Gastrocnemius medialis (tissue), 4 donors: ENCODE measurements around the gene HNRNPA2B1. TPM values are rescaled to one million over a fixed set of nuclear protein-coding genes. Genes with fewer than 3 reads are reported as not detected.
A peak's percentile ranks its signal among the peaks of the same experiment; 100 is the strongest.
"Not testable (repeated sequence)": the region's sequence is repeated elsewhere in the genome, so short reads cannot be mapped to it uniquely, and the experiment has no call there.

Source experiments
- ATAC-seq, 2 donors: fragments of 150-250 bp; one replicate each; pipeline ENCODE4 v1.9.1; 2016
- DNase-seq, 2 donors: peaks; one replicate each; pipeline ENCODE4 v3.0.0-alpha.2; 2019
- H3K27ac ChIP-seq, 4 donors: fragments of 200-600 bp; sonication (generic); 1 replicate in 1 of 4; 2 replicates in 3 of 4; pipeline ENCODE4 v1.5.1; 2016 to 2018; ENCODE audit warnings: mild to moderate bottlenecking in 2 of 4, moderate library complexity in 1 of 4
- H3K27me3 ChIP-seq, 3 donors: fragments of 200-600 bp; sonication (generic) in 2 of 3; 1 replicate in 1 of 3; 2 replicates in 2 of 3; pipeline versions ENCODE4 v1.5.1 to v1.6.0; 2016 to 2019; ENCODE audit warnings: mild to moderate bottlenecking in 1 of 3, moderate library complexity in 1 of 3
- H3K36me3 ChIP-seq, 2 donors: fragments of 200-600 bp; sonication (generic) in 1 of 2; one replicate each; pipeline ENCODE4 v1.5.1; 2017 to 2018
- H3K4me1 ChIP-seq, 2 donors: fragments of 200-600 bp; sonication (generic) in 1 of 2; one replicate each; pipeline ENCODE4 v1.5.1; 2016 to 2017; ENCODE audit warnings: mild to moderate bottlenecking in 2 of 2
- H3K4me3 ChIP-seq, 4 donors: fragments of 200-600 bp; sonication (generic) in 3 of 4; 1 replicate in 1 of 4; 2 replicates in 3 of 4; pipeline ENCODE4 v1.5.1; 2016 to 2019; ENCODE audit warnings: mild to moderate bottlenecking in 2 of 4
- H3K9me3 ChIP-seq, 3 donors: fragments of 200-600 bp; sonication (generic) in 2 of 3; 1 replicate in 1 of 3; 2 replicates in 2 of 3; pipeline ENCODE4 v1.5.1; 2016 to 2019
- POLR2A ChIP-seq, 2 donors: fragments of 450-650 bp; IDR thresholded peaks; one replicate each; pipeline ENCODE4 v1.6.1; 2017; ENCODE audit warnings: antibody characterized with exemption in 2 of 2, mild to moderate bottlenecking in 2 of 2, moderate library complexity in 2 of 2
- in situ Hi-C, 4 donors: fragments of 200-750 bp; cut with MboI; loops; one replicate each; pipeline versions ENCODE4 v1.15.0 to v1.8.0; 2017; ENCODE audit warnings: low sequenced_read_pairs in 4 of 4
- intact Hi-C: fragments of 100-400 bp; cut with DNase I; formaldehyde crosslinking; loops from one replicate; pipeline ENCODE4 v1.15.1; 2023; ENCODE audit warnings: low total_unique reads
- total RNA-seq, 4 donors: library from RNA; depleted of rRNA; stranded (reverse); fragments of >200 nt; gene quantifications; one replicate each; pipeline versions ENCODE4 v1.1.0 to v1.2.3, GENCODE V29; 2016
- TF ChIP-seq, protein P1 (sequence below), 5 experiments: fragments of 450-650 bp in 3 of 5; fragments of 200-600 bp in 2 of 5; sonication (generic) in 2 of 5; IDR thresholded peaks in 4 of 5; conservative IDR thresholded peaks in 1 of 5; 1 replicate in 4 of 5; 2 replicates in 1 of 5; pipeline ENCODE4 v1.5.1; 2016 to 2019; ENCODE audit warnings: antibody characterized with exemption in 5 of 5, mild to moderate bottlenecking in 3 of 5, moderate library complexity in 3 of 5

HNRNPA2B1 gene
- total RNA-seq, 4 donors from 2014 or later = 155 to 242 (median 166) TPM

- peaks cover 50 to 54% of the 10 kb centered on the region in 2 donors for H3K4me1 ChIP-seq
- ATAC-seq (no peak), DNase-seq (no peak)
- peaks cover 2 to 52% of the 10 kb centered on the region in 2 donors for H3K36me3 ChIP-seq
- intact Hi-C loops (loop anchor here (10.0 kb wide), 1 partner anchor 103 kb away; no protein-coding TSS in a partner anchor), in situ Hi-C loops (loop anchor here in 3 of 4 donors (10.0 to 25.0 kb wide), 4 partner anchors 103 to 990 kb away; partner anchors contain the start of gene HOXA11 (in 2 of the 3))
- H3K9me3 ChIP-seq = no peaks in the 10 kb centered on the region
- H3K27ac ChIP-seq = peak overlapping the region; percentile 97 to 100 (median 98)
- H3K27me3 ChIP-seq = no peaks in the 10 kb centered on the region
- peak overlapping the region; percentile 79 to 98 (median 94) for H3K4me3 ChIP-seq
- TF ChIP-seq POLR2A (IDR thresholded peaks at IDR 0.05) = no peak
- TF ChIP-seq, protein P1, sequence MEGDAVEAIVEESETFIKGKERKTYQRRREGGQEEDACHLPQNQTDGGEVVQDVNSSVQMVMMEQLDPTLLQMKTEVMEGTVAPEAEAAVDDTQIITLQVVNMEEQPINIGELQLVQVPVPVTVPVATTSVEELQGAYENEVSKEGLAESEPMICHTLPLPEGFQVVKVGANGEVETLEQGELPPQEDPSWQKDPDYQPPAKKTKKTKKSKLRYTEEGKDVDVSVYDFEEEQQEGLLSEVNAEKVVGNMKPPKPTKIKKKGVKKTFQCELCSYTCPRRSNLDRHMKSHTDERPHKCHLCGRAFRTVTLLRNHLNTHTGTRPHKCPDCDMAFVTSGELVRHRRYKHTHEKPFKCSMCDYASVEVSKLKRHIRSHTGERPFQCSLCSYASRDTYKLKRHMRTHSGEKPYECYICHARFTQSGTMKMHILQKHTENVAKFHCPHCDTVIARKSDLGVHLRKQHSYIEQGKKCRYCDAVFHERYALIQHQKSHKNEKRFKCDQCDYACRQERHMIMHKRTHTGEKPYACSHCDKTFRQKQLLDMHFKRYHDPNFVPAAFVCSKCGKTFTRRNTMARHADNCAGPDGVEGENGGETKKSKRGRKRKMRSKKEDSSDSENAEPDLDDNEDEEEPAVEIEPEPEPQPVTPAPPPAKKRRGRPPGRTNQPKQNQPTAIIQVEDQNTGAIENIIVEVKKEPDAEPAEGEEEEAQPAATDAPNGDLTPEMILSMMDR (IDR thresholded peaks at IDR 0.05 in 4 of 5, conservative IDR thresholded peaks at IDR 0.05 in 1 of 5) = no peak
These were observed 3.1 kb downstream of the HNRNPA2B1 start for GRCh38 chr7:26197153-26198115.

- H3K27ac ChIP-seq = peak overlapping the region; percentile 47 to 99 (median 81)
- H3K36me3 ChIP-seq = peaks cover 5 to 66% of the 10 kb centered on the region in 2 donors
- no peak for ATAC-seq
- TF ChIP-seq POLR2A (IDR thresholded peaks at IDR 0.05) = no peak
- TF ChIP-seq, protein P1 (IDR thresholded peaks at IDR 0.05 in 4 of 5, conservative IDR thresholded peaks at IDR 0.05 in 1 of 5) = no peak
- H3K9me3 ChIP-seq = no peaks in the 10 kb centered on the region
- peak overlapping the region in 3 of 4 donors; percentile 8 to 98 (median 95) for H3K4me3 ChIP-seq
- DNase-seq = no peak
- in situ Hi-C loops (loop anchor here in 3 of 4 donors (10.0 to 25.0 kb wide), 4 partner anchors 101 to 991 kb away; partner anchors contain the start of gene HOXA11 (in 2 of the 3)), intact Hi-C loops (loop anchor here (10.0 kb wide), 1 partner anchor 101 kb away; no protein-coding TSS in a partner anchor)
- no peaks in the 10 kb centered on the region for H3K27me3 ChIP-seq
- peaks cover 50 to 61% of the 10 kb centered on the region in 2 donors for H3K4me1 ChIP-seq
These were observed 4.5 kb downstream of the HNRNPA2B1 start for GRCh38 chr7:26195867-26196657.

- peaks cover 50 to 64% of the 10 kb centered on the region in 2 donors for H3K4me1 ChIP-seq
- in situ Hi-C loops = loop anchor here in 3 of 4 donors (10.0 to 25.0 kb wide), 4 partner anchors 100 to 992 kb away; partner anchors contain the start of gene HOXA11 (in 2 of the 3)
These were observed 5.4 kb downstream of the HNRNPA2B1 start for GRCh38 chr7:26195182-26195581.

DNA sequence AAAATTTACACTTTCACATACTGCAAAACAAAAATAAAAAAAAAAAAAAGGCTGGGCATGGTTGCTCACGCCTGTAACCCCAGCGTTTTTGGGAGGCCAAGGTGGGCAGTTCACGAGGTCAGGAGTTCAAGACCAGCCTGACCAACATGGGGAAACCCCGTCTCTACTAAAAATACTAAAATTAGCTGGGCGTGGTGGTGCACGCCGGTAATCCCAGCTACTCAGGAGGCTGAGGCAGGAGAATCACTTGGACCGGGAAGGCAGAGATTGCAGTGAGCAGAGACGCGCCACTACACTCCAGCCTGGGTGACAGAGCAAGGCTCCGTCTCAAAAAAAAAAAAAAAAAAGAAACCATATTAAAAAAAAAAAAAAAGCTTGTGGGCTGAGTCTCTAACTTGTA, 5.8 kb downstream of the HNRNPA2B1 start:
- H3K27ac ChIP-seq = peak overlapping the region in 3 of 4 donors; percentile 26 to 98 (median 64)
- intact Hi-C loops = loop anchor here (10.0 kb wide), 1 partner anchor 100 kb away; no protein-coding TSS in a partner anchor
- not testable (repeated sequence) for DNase-seq, ATAC-seq, H3K27me3 ChIP-seq, H3K4me3 ChIP-seq, H3K9me3 ChIP-seq
- in situ Hi-C loops = loop anchor here in 3 of 4 donors (10.0 to 25.0 kb wide), 4 partner anchors 100 to 993 kb away; partner anchors contain the start of gene HOXA11 (in 2 of the 3)
- peaks cover 5 to 79% of the 10 kb centered on the region in 2 donors for H3K36me3 ChIP-seq
- H3K4me1 ChIP-seq = peaks cover 50 to 64% of the 10 kb centered on the region in 2 donors

More at GRCh38 chr7:26195182-26195581, 5.4 kb downstream of the HNRNPA2B1 start:
- DNase-seq = no peak
- no peak for ATAC-seq
- TF ChIP-seq, protein P1 (IDR thresholded peaks at IDR 0.05 in 4 of 5, conservative IDR thresholded peaks at IDR 0.05 in 1 of 5) = no peak
- no peak for TF ChIP-seq POLR2A (IDR thresholded peaks at IDR 0.05)
- Histone ChIP-seq H3K27me3 (no peaks in the 10 kb centered on the region), H3K4me3 (no peak overlapping the region), H3K36me3 (peaks cover 5 to 74% of the 10 kb centered on the region in 2 donors), H3K9me3 (no peaks in the 10 kb centered on the region), H3K27ac (peak overlapping the region in 3 of 4 donors; percentile 47 to 98 (median 64))
- intact Hi-C loops = loop anchor here (10.0 kb wide), 1 partner anchor 100 kb away; no protein-coding TSS in a partner anchor
